K562 treated with DMSO at 1 percent for 24 hours (cell line): ENCODE data around the gene SPTLC2. TPM values are rescaled to one million over a fixed set of nuclear protein-coding genes. Genes with fewer than 3 reads are reported as not detected.

Experiments used
- total RNA-seq: library from RNA; unstranded; fragments of 300-600 nt; gene quantifications from 2 replicates; pipeline ENCODE4 v1.2.3, GENCODE V29; 2022; ENCODE audit warnings: low read depth; ENCODE audit not compliant: insufficient read depth

Gene SPTLC2, protein sequence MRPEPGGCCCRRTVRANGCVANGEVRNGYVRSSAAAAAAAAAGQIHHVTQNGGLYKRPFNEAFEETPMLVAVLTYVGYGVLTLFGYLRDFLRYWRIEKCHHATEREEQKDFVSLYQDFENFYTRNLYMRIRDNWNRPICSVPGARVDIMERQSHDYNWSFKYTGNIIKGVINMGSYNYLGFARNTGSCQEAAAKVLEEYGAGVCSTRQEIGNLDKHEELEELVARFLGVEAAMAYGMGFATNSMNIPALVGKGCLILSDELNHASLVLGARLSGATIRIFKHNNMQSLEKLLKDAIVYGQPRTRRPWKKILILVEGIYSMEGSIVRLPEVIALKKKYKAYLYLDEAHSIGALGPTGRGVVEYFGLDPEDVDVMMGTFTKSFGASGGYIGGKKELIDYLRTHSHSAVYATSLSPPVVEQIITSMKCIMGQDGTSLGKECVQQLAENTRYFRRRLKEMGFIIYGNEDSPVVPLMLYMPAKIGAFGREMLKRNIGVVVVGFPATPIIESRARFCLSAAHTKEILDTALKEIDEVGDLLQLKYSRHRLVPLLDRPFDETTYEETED
- total RNA-seq, result 9.1 and 10.9 TPM in 2 replicates

DNA sequence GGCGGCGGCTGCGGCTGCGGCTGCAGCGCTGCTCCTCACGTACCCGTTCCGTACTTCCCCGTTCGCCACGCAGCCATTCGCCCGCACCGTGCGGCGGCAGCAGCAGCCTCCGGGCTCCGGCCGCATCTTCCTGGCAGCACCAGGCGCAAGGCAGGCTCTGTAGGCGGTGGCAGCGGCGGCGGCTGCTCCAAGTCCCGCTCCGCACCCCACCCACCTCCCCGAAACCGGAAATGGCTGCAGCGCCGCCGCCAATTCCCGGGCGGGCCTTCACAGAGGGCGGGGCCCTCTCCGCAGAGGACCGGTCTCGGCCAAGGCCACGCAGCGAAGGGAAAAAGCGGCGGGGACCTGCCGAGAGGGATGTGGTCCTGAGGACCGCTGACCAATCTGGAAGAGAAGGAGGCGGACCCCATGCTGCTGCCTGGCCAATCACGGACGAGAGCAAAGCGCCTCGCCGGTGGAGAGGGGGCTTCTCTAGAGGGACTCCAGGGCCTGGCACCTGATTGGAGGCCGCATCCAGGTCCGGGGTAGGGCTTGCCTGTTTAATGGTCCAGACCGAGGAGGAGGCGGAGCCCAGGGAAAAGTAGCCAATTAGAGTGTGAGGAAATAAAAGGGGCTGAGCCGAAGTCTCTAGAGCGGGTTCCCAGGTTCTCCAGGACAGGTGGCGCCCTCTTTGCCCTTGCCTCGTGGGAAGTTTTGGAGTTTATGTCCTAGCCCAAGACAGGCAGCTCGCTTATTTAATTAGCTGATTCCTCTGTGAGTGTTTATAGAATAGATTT, at the start of gene SPTLC2:
Gene SPTLC2, minus strand, starts transcription at position 184 of the 776 bp plus-strand sequence. Its CDS starts 58 bp downstream, at position 126.

GRCh38 chr14:77498120-77498979, 118.1 kb downstream of the SPTLC2 start, which contains the start of gene ISM2:
TSS of gene ISM2 (minus strand) at chr14:77498816. CDS start at chr14:77498793, 23 bp downstream.

GRCh38 chr14:77457522-77458248, 158.8 kb downstream of the SPTLC2 start, which contains the start of the genes AHSA1 and VIPAS39:
TSS of gene AHSA1 (plus strand) at chr14:77458093. CDS start at chr14:77458190, 97 bp downstream.
TSS of gene VIPAS39 (minus strand) at chr14:77457601. CDS start at chr14:77454102, 3,499 bp downstream.

Other genes with a start within 250 kb of the SPTLC2 start
- gene TMED8, start 239.5 kb downstream of the SPTLC2 start, total RNA-seq, result 5.5 and 7.1 TPM in 2 replicates
- gene SAMD15, start 239.3 kb downstream of the SPTLC2 start, total RNA-seq, result 0.29 and 2.4 TPM in 2 replicates
- gene NOXRED1, start 193.1 kb downstream of the SPTLC2 start, total RNA-seq, result 0.23 TPM in 1 of 2 replicates, not detected in the other
- 13.6 TPM in 2 replicates for gene VIPAS39, start 159.0 kb downstream of the SPTLC2 start, total RNA-seq
- 65.7 and 79.4 TPM in 2 replicates for gene AHSA1, start 158.5 kb downstream of the SPTLC2 start, total RNA-seq
- not detected in 2 replicates for gene ISM2, start 117.8 kb downstream of the SPTLC2 start, total RNA-seq
- 6.8 and 8.9 TPM in 2 replicates for gene ALKBH1, start 91.4 kb upstream of the SPTLC2 start, total RNA-seq
- gene SLIRP, start 91.5 kb upstream of the SPTLC2 start, total RNA-seq, result 98.4 and 114 TPM in 2 replicates
- gene SNW1, start 144.5 kb upstream of the SPTLC2 start, total RNA-seq, result 48.2 and 56.3 TPM in 2 replicates
- gene ADCK1, start 183.5 kb upstream of the SPTLC2 start, total RNA-seq, result 8.4 and 10.1 TPM in 2 replicates